Tibial nerve (tissue), 4 donors: Measurements from ENCODE around the gene PRR14. TPM values are rescaled to one million over a fixed set of nuclear protein-coding genes. Genes with fewer than 3 reads are reported as not detected.

Source experiments
- DNase-seq, 2 donors: peaks; one replicate each; pipeline ENCODE4 v3.0.0-alpha.2; 2019; ENCODE audit warnings: low spot score in 2 of 2
- H3K27ac ChIP-seq, 4 donors: fragments of 200-600 bp; sonication (generic) in 3 of 4; one replicate each; pipeline ENCODE4 v1.5.1; 2017 to 2019; ENCODE audit warnings: mild to moderate bottlenecking in 1 of 4
- H3K27me3 ChIP-seq, 2 donors: fragments of 200-600 bp; sonication (generic) in 1 of 2; one replicate each; pipeline versions ENCODE4 v1.5.1 to v1.6.0; 2017 to 2019
- H3K36me3 ChIP-seq, 3 donors: fragments of 200-600 bp; sonication (generic); one replicate each; pipeline ENCODE4 v1.5.1; 2018 to 2019
- H3K4me1 ChIP-seq, 4 donors: fragments of 200-600 bp; sonication (generic) in 3 of 4; one replicate each; pipeline ENCODE4 v1.5.1; 2017 to 2019
- H3K4me3 ChIP-seq, 4 donors: fragments of 200-600 bp; sonication (generic) in 3 of 4; one replicate each; pipeline ENCODE4 v1.5.1; 2017 to 2019; ENCODE audit warnings: mild to moderate bottlenecking in 1 of 4, moderate library complexity in 1 of 4
- H3K9me3 ChIP-seq, 4 donors: fragments of 200-600 bp; sonication (generic) in 3 of 4; one replicate each; pipeline ENCODE4 v1.5.1; 2017 to 2019
- CTCF ChIP-seq, 5 experiments: fragments of 200-600 bp in 3 of 5; fragments of 450-650 bp in 2 of 5; sonication (generic) in 3 of 5; IDR thresholded peaks; one replicate each; pipeline ENCODE4 v1.5.1; 2016 to 2019; ENCODE audit warnings: antibody characterized with exemption in 5 of 5, mild to moderate bottlenecking in 3 of 5, moderate library complexity in 2 of 5
- EP300 ChIP-seq, 2 donors: sonication (generic); formaldehyde crosslinking; IDR thresholded peaks; one replicate each; pipeline ENCODE4 v1.6.1; 2017; ENCODE audit warnings: antibody characterized with exemption in 2 of 2, mild to moderate bottlenecking in 1 of 2
- POLR2A ChIP-seq, 2 donors: fragments of 450-650 bp; IDR thresholded peaks; one replicate each; pipeline ENCODE4 v1.6.1; 2017; ENCODE audit warnings: antibody characterized with exemption in 2 of 2, mild to moderate bottlenecking in 2 of 2, moderate library complexity in 2 of 2
- WGBS, 2 donors: methylation state at CpG; one replicate each; pipeline ENCODE4 v1.1.5; 2018; 5-methylcytosine and 5-hydroxymethylcytosine counted together
- total RNA-seq, 4 donors: library from RNA; depleted of rRNA; stranded (reverse); fragments of >200 nt; gene quantifications; one replicate each; pipeline ENCODE4 v1.1.0, GENCODE V29; 2016

The PRR14 gene
- total RNA-seq, 4 donors from 2014 or later: 37.4 to 43.7 (median 40.1) TPM

- Histone ChIP-seq H3K4me1 (no peaks in the 10 kb centered on the region), H3K9me3 (no peaks in the 10 kb centered on the region), H3K36me3 (no peaks in the 10 kb centered on the region), H3K27ac (no peak overlapping the region), H3K27me3 (no peaks in the 10 kb centered on the region), H3K4me3 (no peak overlapping the region)
- TF ChIP-seq EP300 (IDR thresholded peaks at IDR 0.05) (no peak), CTCF (IDR thresholded peaks at IDR 0.05) (no peak)
- WGBS, 2 donors: 70 to 81% methylated on average over 3 of the region's 3 CpGs
- DNase-seq: no peak
Measured at GRCh38 chr16:30678586-30678970, 27.8 kb downstream of the PRR14 start.

- H3K36me3 ChIP-seq: no peaks in the 10 kb centered on the region
- H3K4me3 ChIP-seq: no peak overlapping the region
- no peak for DNase-seq
- no peak overlapping the region for H3K27ac ChIP-seq
- 83 to 89% methylated on average over 3 of the region's 3 CpGs for WGBS, 2 donors
- TF ChIP-seq EP300 (IDR thresholded peaks at IDR 0.05) (no peak), POLR2A (IDR thresholded peaks at IDR 0.05) (no peak), CTCF (IDR thresholded peaks at IDR 0.05) (no peak)
- H3K4me1 ChIP-seq: no peaks in the 10 kb centered on the region
- H3K9me3 ChIP-seq: no peaks in the 10 kb centered on the region
- no peaks in the 10 kb centered on the region for H3K27me3 ChIP-seq
Measured at GRCh38 chr16:30680326-30680725, 29.6 kb downstream of the PRR14 start.

DNA sequence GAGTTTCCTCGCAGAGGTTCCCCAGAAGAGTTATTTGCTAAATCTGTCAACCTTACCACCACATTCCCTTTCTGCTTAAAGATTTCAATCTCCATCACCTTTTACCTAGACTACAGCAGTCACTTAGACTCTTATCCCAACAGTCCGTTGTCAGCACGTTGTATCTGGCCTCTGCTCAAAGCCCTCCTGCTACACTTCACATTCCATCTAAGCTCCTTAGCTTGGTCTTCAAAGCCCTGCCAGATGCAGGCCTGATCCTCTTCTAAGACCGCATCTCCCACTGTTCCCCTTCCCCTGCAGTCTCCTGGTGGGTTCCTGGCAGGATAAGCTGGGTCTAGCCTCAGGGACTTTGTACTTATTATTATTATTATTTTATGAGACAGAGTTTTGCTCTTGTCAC is 37.9 kb downstream of the PRR14 start:
- Histone ChIP-seq H3K27me3 (no peaks in the 10 kb centered on the region), H3K9me3 (no peaks in the 10 kb centered on the region), H3K4me3 (no peak overlapping the region), H3K27ac (no peak overlapping the region), H3K4me1 (peaks cover 0 to 3% (median 0%) of the 10 kb centered on the region in 4 donors), H3K36me3 (no peaks in the 10 kb centered on the region)
- TF ChIP-seq POLR2A (IDR thresholded peaks at IDR 0.05): no peak
- no peak for TF ChIP-seq EP300 (IDR thresholded peaks at IDR 0.05)
- TF ChIP-seq CTCF (IDR thresholded peaks at IDR 0.05): no peak
- no peak for DNase-seq
- WGBS, 2 donors: 63 to 64% methylated on average over 4 of the region's 4 CpGs

GRCh38 chr16:30691907-30692306 is 41.1 kb downstream of the PRR14 start:
- 47 to 55% methylated on average over 4 of the region's 4 CpGs for WGBS, 2 donors
- no peak for TF ChIP-seq CTCF (IDR thresholded peaks at IDR 0.05)
- no peak for TF ChIP-seq POLR2A (IDR thresholded peaks at IDR 0.05)
- H3K9me3 ChIP-seq: no peaks in the 10 kb centered on the region
- no peaks in the 10 kb centered on the region for H3K36me3 ChIP-seq
- no peak overlapping the region for H3K4me3 ChIP-seq
- H3K27me3 ChIP-seq: no peaks in the 10 kb centered on the region
- H3K4me1 ChIP-seq: peaks cover 0 to 8% (median 0%) of the 10 kb centered on the region in 4 donors
- no peak overlapping the region for H3K27ac ChIP-seq
- no peak for DNase-seq

DNA sequence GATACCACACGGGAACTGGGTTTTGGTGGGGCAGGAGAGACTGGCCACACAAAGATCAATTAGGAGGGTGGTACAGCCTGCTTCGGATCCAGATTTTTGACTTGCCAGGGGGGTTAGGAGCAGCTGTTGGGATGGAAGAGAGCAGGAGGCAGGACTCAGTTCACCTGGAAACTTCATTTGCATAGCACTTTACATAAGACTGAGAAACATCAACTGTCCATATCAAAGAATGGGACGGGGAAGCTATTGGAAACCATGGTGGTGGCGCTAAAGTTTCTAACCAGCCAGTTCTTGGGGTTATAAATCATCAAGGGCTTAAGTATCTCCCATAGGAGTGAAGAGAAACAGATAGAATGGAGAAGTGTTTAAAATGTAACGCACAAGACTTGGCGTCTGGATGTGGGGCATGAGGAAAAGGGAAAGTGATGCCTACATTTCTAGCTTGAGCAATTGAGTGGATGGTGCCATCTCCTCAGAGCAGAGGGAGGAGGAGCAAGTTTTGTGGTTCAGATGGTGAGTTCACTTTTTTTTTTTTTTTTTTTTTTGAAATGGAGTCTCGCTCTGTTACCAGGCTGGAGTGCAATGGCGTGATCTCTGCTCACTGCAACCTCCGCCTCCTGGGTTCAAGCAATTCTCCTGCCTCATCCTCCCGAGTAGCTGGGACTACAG is 41.8 kb downstream of the PRR14 start:
- H3K9me3 ChIP-seq: no peaks in the 10 kb centered on the region
- H3K27me3 ChIP-seq: no peaks in the 10 kb centered on the region
- H3K4me3 ChIP-seq: no peak overlapping the region
- no peaks in the 10 kb centered on the region for H3K36me3 ChIP-seq
- 62 to 69% methylated on average over 10 of the region's 10 CpGs for WGBS, 2 donors
- H3K4me1 ChIP-seq: peaks cover 0 to 12% (median 3%) of the 10 kb centered on the region in 4 donors
- H3K27ac ChIP-seq: no peak overlapping the region
- DNase-seq: no peak
- no peak for TF ChIP-seq CTCF (IDR thresholded peaks at IDR 0.05)
- TF ChIP-seq POLR2A (IDR thresholded peaks at IDR 0.05): no peak
- TF ChIP-seq EP300 (IDR thresholded peaks at IDR 0.05): no peak
